RWPE2 (cell line): ENCODE results near the gene MALL.
"Not testable (repeated sequence)": the region's sequence is repeated elsewhere in the genome, so short reads cannot be mapped to it uniquely, and the experiment has no call there.

Source experiments
- ATAC-seq: fragments of 200-7000 bp; cut with Tn5 transposase; 3 replicates; pipeline ENCODE4 v1.9.1; 2021; ENCODE audit warnings: low read depth
- DNase-seq: peaks from one replicate; pipeline ENCODE4 v3.0.0-alpha.2; 2020; ENCODE audit warnings: low spot score
- H3K27ac ChIP-seq: fragments of 450-650 bp; 2 replicates; pipeline ENCODE4 v1.5.1; 2017; ENCODE audit warnings: mild to moderate bottlenecking; ENCODE audit not compliant: poor library complexity, severe bottlenecking
- H3K27me3 ChIP-seq: fragments of 250-450 bp; sonication (Bioruptor Pico); 2 replicates; pipeline ENCODE4 v1.5.1; 2021; ENCODE audit warnings: mild to moderate bottlenecking, moderate library complexity; ENCODE audit not compliant: insufficient read depth, poor library complexity, severe bottlenecking
- H3K36me3 ChIP-seq: fragments of 250-450 bp; sonication (Bioruptor Pico); 2 replicates; pipeline ENCODE4 v1.5.1; 2020; ENCODE audit warnings: low read depth, mild to moderate bottlenecking, moderate library complexity
- H3K4me1 ChIP-seq: fragments of 250-450 bp; sonication (Bioruptor Pico); 2 replicates; pipeline ENCODE4 v1.5.1; 2021; ENCODE audit warnings: mild to moderate bottlenecking, moderate library complexity; ENCODE audit not compliant: insufficient read depth, poor library complexity, severe bottlenecking
- H3K4me3 ChIP-seq: fragments of 250-450 bp; sonication (Bioruptor Pico); 2 replicates; pipeline ENCODE4 v1.5.1; 2021; ENCODE audit warnings: mild to moderate bottlenecking, moderate library complexity; ENCODE audit not compliant: severe bottlenecking
- H3K9me3 ChIP-seq: fragments of 250-450 bp; sonication (Bioruptor Pico); 2 replicates; pipeline ENCODE4 v1.5.1; 2021; ENCODE audit warnings: mild to moderate bottlenecking, moderate library complexity; ENCODE audit not compliant: severe bottlenecking

Gene MALL

GRCh38 chr2:110050222-110050621 lies 65.4 kb downstream of the MALL start:
- DNase-seq, H3K9me3 ChIP-seq, H3K4me1 ChIP-seq, H3K27me3 ChIP-seq, H3K36me3 ChIP-seq, H3K4me3 ChIP-seq: not testable (repeated sequence)
- ATAC-seq = peak; percentile 75
- H3K27ac ChIP-seq = peak overlapping the region; percentile 19

- not testable (repeated sequence) for H3K4me1 ChIP-seq
Measured at GRCh38 chr2:110049769-110050168, 65.9 kb downstream of the MALL start.

GRCh38 chr2:110048255-110049197 lies 67.1 kb downstream of the MALL start:
- peak; percentile 21 for DNase-seq
- not testable (repeated sequence) for H3K4me3 ChIP-seq, H3K4me1 ChIP-seq, H3K27me3 ChIP-seq, H3K36me3 ChIP-seq, H3K9me3 ChIP-seq, H3K27ac ChIP-seq, ATAC-seq

More at GRCh38 chr2:110049769-110050168, 65.9 kb downstream of the MALL start:
- ATAC-seq = peak; percentile 72
- H3K36me3 ChIP-seq, H3K9me3 ChIP-seq, DNase-seq, H3K4me3 ChIP-seq, H3K27me3 ChIP-seq: not testable (repeated sequence)
- peak overlapping the region; percentile 19 for H3K27ac ChIP-seq

GRCh38 chr2:110047225-110047624 lies 68.4 kb downstream of the MALL start:
- H3K36me3 ChIP-seq, H3K4me1 ChIP-seq, H3K4me3 ChIP-seq, H3K27me3 ChIP-seq, H3K27ac ChIP-seq, H3K9me3 ChIP-seq, ATAC-seq, DNase-seq: not testable (repeated sequence)

- not testable (repeated sequence) for H3K36me3 ChIP-seq, H3K4me1 ChIP-seq, H3K27ac ChIP-seq, H3K4me3 ChIP-seq, DNase-seq, H3K27me3 ChIP-seq, H3K9me3 ChIP-seq, ATAC-seq
Measured at GRCh38 chr2:110041941-110042660, 73.5 kb downstream of the MALL start.

- H3K27ac ChIP-seq, H3K36me3 ChIP-seq, H3K4me1 ChIP-seq, H3K9me3 ChIP-seq, DNase-seq, H3K4me3 ChIP-seq, ATAC-seq, H3K27me3 ChIP-seq: not testable (repeated sequence)
Measured at GRCh38 chr2:110037336-110037735, 78.3 kb downstream of the MALL start.

- not testable (repeated sequence) for H3K36me3 ChIP-seq, H3K27ac ChIP-seq, H3K4me3 ChIP-seq, H3K27me3 ChIP-seq, H3K9me3 ChIP-seq, ATAC-seq, DNase-seq, H3K4me1 ChIP-seq
Measured at GRCh38 chr2:110035384-110035783, 80.2 kb downstream of the MALL start.

GRCh38 chr2:110034935-110035334 lies 80.7 kb downstream of the MALL start:
- not testable (repeated sequence) for H3K36me3 ChIP-seq, H3K27ac ChIP-seq, H3K9me3 ChIP-seq, H3K4me3 ChIP-seq, H3K27me3 ChIP-seq, H3K4me1 ChIP-seq, ATAC-seq
- DNase-seq = peak; percentile 19
